Suprapubic skin (tissue), 4 donors: ENCODE measurements around the gene UNC45A.

Experiments
- EP300 ChIP-seq: sonication (generic); formaldehyde crosslinking; IDR thresholded peaks from one replicate; pipeline ENCODE4 v1.6.1; 2017; ENCODE audit warnings: antibody characterized with exemption
- POLR2A ChIP-seq, 2 donors: fragments of 450-650 bp; IDR thresholded peaks; one replicate each; pipeline ENCODE4 v1.6.1; 2017; ENCODE audit warnings: antibody characterized with exemption in 2 of 2, mild to moderate bottlenecking in 2 of 2, moderate library complexity in 2 of 2
- POLR2AphosphoS5 ChIP-seq, 3 donors: sonication (generic); formaldehyde crosslinking; IDR thresholded peaks; one replicate each; pipeline ENCODE4 v1.6.1; 2017; ENCODE audit warnings: antibody characterized with exemption in 3 of 3
- TF ChIP-seq, protein P1 (sequence below), 2 donors: fragments of 200-600 bp in 1 of 2; fragments of 450-650 bp in 1 of 2; sonication (generic) in 1 of 2; IDR thresholded peaks; one replicate each; pipeline ENCODE4 v1.5.1; 2016 to 2019; ENCODE audit warnings: antibody characterized with exemption in 2 of 2, mild to moderate bottlenecking in 1 of 2, moderate library complexity in 1 of 2

DNA sequence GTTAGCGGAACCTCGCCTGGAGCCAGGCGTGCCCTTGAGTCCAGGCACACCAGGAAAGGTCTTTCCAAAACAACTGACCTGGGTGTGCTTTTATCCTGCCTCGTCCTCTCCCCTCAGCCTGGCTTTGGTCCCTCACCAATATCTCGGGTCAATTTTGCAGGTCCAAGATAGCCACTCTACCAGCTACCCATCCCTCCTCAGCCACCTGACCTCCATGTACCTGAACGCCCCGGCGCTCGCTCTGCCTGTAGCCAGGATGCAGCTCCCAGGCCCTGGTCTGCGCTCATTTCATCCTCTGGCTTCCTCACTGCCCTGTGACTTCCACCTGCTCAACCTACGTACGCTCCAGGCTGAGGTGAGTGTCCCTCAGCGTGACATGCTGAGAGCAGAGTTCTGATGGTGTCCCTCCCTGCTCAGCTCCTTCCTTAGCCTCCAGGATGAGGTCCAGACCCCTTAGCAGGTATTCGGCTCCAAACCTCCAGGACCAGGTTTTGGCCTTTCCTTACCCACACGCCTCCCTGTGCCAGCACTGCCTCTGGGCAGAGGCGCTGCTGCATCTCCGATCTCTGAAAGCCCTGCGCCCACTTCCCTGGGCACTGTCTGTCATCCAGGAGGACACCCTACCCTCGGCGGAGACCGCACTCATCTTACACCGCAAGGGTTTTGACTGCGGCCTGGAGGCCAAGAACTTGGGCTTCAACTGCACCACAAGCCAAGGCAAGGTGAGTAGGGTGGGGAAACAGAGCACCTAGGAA, 16.9 kb upstream of the UNC45A start:
- TF ChIP-seq, protein P1, sequence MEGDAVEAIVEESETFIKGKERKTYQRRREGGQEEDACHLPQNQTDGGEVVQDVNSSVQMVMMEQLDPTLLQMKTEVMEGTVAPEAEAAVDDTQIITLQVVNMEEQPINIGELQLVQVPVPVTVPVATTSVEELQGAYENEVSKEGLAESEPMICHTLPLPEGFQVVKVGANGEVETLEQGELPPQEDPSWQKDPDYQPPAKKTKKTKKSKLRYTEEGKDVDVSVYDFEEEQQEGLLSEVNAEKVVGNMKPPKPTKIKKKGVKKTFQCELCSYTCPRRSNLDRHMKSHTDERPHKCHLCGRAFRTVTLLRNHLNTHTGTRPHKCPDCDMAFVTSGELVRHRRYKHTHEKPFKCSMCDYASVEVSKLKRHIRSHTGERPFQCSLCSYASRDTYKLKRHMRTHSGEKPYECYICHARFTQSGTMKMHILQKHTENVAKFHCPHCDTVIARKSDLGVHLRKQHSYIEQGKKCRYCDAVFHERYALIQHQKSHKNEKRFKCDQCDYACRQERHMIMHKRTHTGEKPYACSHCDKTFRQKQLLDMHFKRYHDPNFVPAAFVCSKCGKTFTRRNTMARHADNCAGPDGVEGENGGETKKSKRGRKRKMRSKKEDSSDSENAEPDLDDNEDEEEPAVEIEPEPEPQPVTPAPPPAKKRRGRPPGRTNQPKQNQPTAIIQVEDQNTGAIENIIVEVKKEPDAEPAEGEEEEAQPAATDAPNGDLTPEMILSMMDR (IDR thresholded peaks at IDR 0.05), result no peak
- TF ChIP-seq POLR2A (IDR thresholded peaks at IDR 0.05) (no peak), POLR2AphosphoS5 (IDR thresholded peaks at IDR 0.05) (no peak), EP300 (no peak)
